ENCODE measurements around the gene SLC12A8. TPM values are rescaled to one million over a fixed set of nuclear protein-coding genes. Genes with fewer than 3 reads are reported as not detected.

Gene SLC12A8
- total RNA-seq, 1 donor from 2014 or later: 2.2 TPM

DNA sequence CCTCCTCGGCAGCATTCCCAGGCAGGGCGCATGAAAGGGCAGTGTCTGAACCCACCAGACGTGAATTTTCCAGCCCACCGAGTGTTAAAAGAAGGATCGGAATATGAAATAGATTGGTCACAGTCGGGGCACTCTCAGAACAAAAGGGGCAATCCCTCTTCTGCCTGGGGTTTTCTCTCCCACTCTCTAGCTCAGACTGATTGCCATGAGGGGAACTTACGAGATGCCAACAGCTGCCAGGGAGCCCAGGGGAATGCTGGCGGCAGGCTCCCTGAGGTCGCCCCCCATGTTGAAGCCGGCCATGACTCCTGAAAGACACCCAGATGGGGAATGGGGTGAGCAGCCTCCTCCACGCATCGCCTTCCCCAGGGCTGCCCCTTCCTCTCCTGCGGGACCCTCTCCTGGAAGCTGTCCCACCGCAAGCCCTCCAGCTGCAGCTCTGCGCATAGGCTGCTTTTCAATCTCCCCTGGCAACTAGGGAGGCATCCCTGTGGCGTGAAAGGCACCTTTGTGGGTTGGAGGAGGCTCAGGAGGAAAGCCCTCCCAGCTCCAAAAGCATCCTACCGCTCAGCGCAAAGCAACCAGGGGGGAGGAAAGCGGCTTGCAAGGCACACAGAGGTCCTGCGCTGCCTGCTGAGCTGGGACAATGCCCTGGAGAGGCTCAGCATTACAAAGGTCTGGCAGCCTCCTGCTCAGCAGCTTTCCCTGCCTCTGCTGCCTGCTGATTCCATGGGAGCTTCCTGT is 92.0 kb downstream of the SLC12A8 start:
- Histone ChIP-seq H3K27ac (no peak overlapping the region), H3K4me2 (peak overlapping the region; percentile 83), H2AFZ (replicated peaks) (no peak overlapping the region), H3K27me3 (peaks cover 9% of the 10 kb centered on the region), H3K36me3 (no peaks in the 10 kb centered on the region), H3F3A (ENCODE audit: low read depth) (peaks cover 51% of the 10 kb centered on the region), H3K4me1 (peaks cover 48% of the 10 kb centered on the region), H3K79me2 (ENCODE audit: low read depth) (no peaks in the 10 kb centered on the region), H3K4me3 (peak overlapping the region; percentile 45), H4K20me1 (ENCODE audit: low read depth) (peaks cover 14% of the 10 kb centered on the region), H3K9me3 (ENCODE audit: low read depth) (no peaks in the 10 kb centered on the region), H3K9ac (no peak overlapping the region)
- Mint-ChIP-seq H3K4me3 (peak overlapping the region; percentile 76), H3K27me3 (ENCODE audit: insufficient read depth, low read depth) (peaks cover 6% of the 10 kb centered on the region), H3K36me3 (no peaks in the 10 kb centered on the region), H3K27ac (peak overlapping the region; percentile 75), H3K4me1 (peaks cover 79% of the 10 kb centered on the region), H3K9me3 (no peaks in the 10 kb centered on the region)
- peak; percentile 90 for DNase-seq (ENCODE audit: low spot score)
- no peak for TF ChIP-seq EZH2 (IDR thresholded peaks at IDR 0.05)
- TF ChIP-seq CTCF (IDR thresholded peaks at IDR 0.05): no peak
- no peak for TF ChIP-seq EZH2phosphoT487 (IDR thresholded peaks at IDR 0.05)

- Mint-ChIP-seq H3K4me3 (peak overlapping the region; percentile 76), H3K4me1 (peaks cover 84% of the 10 kb centered on the region), H3K27ac (peak overlapping the region; percentile 87), H3K27me3 (ENCODE audit: insufficient read depth, low read depth) (peaks cover 6% of the 10 kb centered on the region), H3K36me3 (no peaks in the 10 kb centered on the region), H3K9me3 (no peaks in the 10 kb centered on the region)
- Histone ChIP-seq H3K4me1 (peaks cover 50% of the 10 kb centered on the region), H3K27me3 (peaks cover 9% of the 10 kb centered on the region), H3K4me3 (peak overlapping the region; percentile 45), H3K27ac (no peak overlapping the region), H4K20me1 (ENCODE audit: low read depth) (peaks cover 14% of the 10 kb centered on the region), H3K9ac (no peak overlapping the region), H3F3A (ENCODE audit: low read depth) (peaks cover 58% of the 10 kb centered on the region), H3K4me2 (peak overlapping the region; percentile 83), H2AFZ (replicated peaks) (no peak overlapping the region), H3K36me3 (no peaks in the 10 kb centered on the region), H3K79me2 (ENCODE audit: low read depth) (no peaks in the 10 kb centered on the region), H3K9me3 (ENCODE audit: low read depth) (no peaks in the 10 kb centered on the region)
- TF ChIP-seq EZH2 (IDR thresholded peaks at IDR 0.05) (no peak), CTCF (IDR thresholded peaks at IDR 0.05) (no peak), EZH2phosphoT487 (IDR thresholded peaks at IDR 0.05) (no peak)
- DNase-seq (ENCODE audit: low spot score): no peak
These were observed 92.7 kb downstream of the SLC12A8 start for GRCh38 chr3:125119752-125120378.

GRCh38 chr3:125118600-125118999 is 93.9 kb downstream of the SLC12A8 start:
- TF ChIP-seq EZH2phosphoT487 (IDR thresholded peaks at IDR 0.05) (no peak), EZH2 (IDR thresholded peaks at IDR 0.05) (no peak), CTCF (IDR thresholded peaks at IDR 0.05) (no peak)
- H3K4me3 Mint-ChIP-seq: no peak overlapping the region
- Histone ChIP-seq H3K79me2 (ENCODE audit: low read depth) (no peaks in the 10 kb centered on the region), H3K4me2 (no peak overlapping the region), H3K27ac (no peak overlapping the region), H2AFZ (replicated peaks) (no peak overlapping the region), H3K9ac (no peak overlapping the region), H4K20me1 (ENCODE audit: low read depth) (peaks cover 14% of the 10 kb centered on the region), H3K9me3 (ENCODE audit: low read depth) (no peaks in the 10 kb centered on the region), H3K36me3 (no peaks in the 10 kb centered on the region), H3K4me1 (peaks cover 55% of the 10 kb centered on the region), H3F3A (ENCODE audit: low read depth) (peaks cover 60% of the 10 kb centered on the region), H3K4me3 (no peak overlapping the region), H3K27me3 (peaks cover 9% of the 10 kb centered on the region)
- DNase-seq (ENCODE audit: low spot score): no peak
- no peaks in the 10 kb centered on the region for H3K9me3 Mint-ChIP-seq
- H3K36me3 Mint-ChIP-seq: no peaks in the 10 kb centered on the region
- H3K27me3 Mint-ChIP-seq (ENCODE audit: insufficient read depth, low read depth): peaks cover 6% of the 10 kb centered on the region
- H3K27ac Mint-ChIP-seq: no peak overlapping the region
- H3K4me1 Mint-ChIP-seq: peaks cover 79% of the 10 kb centered on the region
